Mesodermal cell (in vitro differentiated cells): ENCODE measurements around the gene MLYCD.
"Not testable (repeated sequence)": the region's sequence is repeated elsewhere in the genome, so short reads cannot be mapped to it uniquely, and the experiment has no call there.

ENCODE experiments used
- H3K27ac ChIP-seq: 2 replicates; pipeline ENCODE4 v1.7.0; 2013; ENCODE audit warnings: mild to moderate bottlenecking, low read depth, low read length, moderate library complexity; ENCODE audit not compliant: severe bottlenecking
- H3K36me3 ChIP-seq: 2 replicates; pipeline ENCODE4 v1.7.1; 2013; ENCODE audit warnings: mild to moderate bottlenecking, low read length, moderate library complexity; ENCODE audit not compliant: control insufficient read depth, insufficient read depth
- H3K4me1 ChIP-seq: one replicate; pipeline ENCODE4 v1.7.1; 2013; ENCODE audit warnings: mild to moderate bottlenecking, low read length; ENCODE audit not compliant: insufficient read depth, control insufficient read depth, poor library complexity, severe bottlenecking
- H3K4me3 ChIP-seq: 2 replicates; pipeline ENCODE4 v1.7.0; 2013; ENCODE audit warnings: low read length, control low read depth, mild to moderate bottlenecking; ENCODE audit not compliant: insufficient read depth, poor library complexity, severe bottlenecking; ENCODE audit errors: extremely low read depth
- H3K9me3 ChIP-seq: 2 replicates; pipeline ENCODE4 v1.7.1; 2013; ENCODE audit warnings: mild to moderate bottlenecking, low read length, moderate library complexity; ENCODE audit not compliant: control insufficient read depth
- whole genome bisulfite sequencing, 2 experiments: methylation state at CpG; one replicate each; pipeline ENCODE4 v1.1.5; 2013; ENCODE audit warnings: missing lambda C conversion rate in 2 of 2; ENCODE audit not compliant: insufficient coverage in 2 of 2; 5-methylcytosine and 5-hydroxymethylcytosine counted together

MLYCD gene

DNA sequence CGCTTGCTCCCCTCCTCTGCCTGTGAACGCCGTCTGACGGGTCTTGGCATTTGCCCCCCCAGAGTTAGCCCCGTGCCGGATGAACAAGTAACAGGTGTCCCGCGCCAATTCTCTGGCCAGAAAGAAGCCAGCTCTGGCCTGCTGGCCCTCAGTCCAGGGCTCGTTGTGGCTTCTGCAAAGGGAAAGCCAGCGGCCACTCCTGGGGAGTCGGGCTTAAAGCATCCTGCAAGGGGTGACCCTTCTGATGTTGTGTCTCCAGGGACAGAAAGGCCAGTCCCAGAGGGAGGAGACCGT lies 35.7 kb downstream of the MLYCD start:
- WGBS, 2 experiments = 87 to 91% methylated on average over 10 to 11 of the region's 12 CpGs
- H3K36me3 ChIP-seq = no peaks in the 10 kb centered on the region
- H3K4me1 ChIP-seq = no peaks in the 10 kb centered on the region
- no peak overlapping the region for H3K4me3 ChIP-seq
- no peak overlapping the region for H3K27ac ChIP-seq
- no peaks in the 10 kb centered on the region for H3K9me3 ChIP-seq

GRCh38 chr16:83935005-83935857 lies 36.3 kb downstream of the MLYCD start:
- no peaks in the 10 kb centered on the region for H3K36me3 ChIP-seq
- 93 to 95% methylated on average over 27 to 30 of the region's 30 CpGs for WGBS, 2 experiments

GRCh38 chr16:83935858-83936255 lies 36.9 kb downstream of the MLYCD start:
- WGBS, 2 experiments = 88 to 96% methylated on average over 7 to 8 of the region's 10 CpGs
- Histone ChIP-seq H3K9me3 (no peaks in the 10 kb centered on the region), H3K27ac (no peak overlapping the region), H3K36me3 (no peaks in the 10 kb centered on the region), H3K4me1 (no peaks in the 10 kb centered on the region), H3K4me3 (no peak overlapping the region)

More at GRCh38 chr16:83935005-83935857, 36.3 kb downstream of the MLYCD start:
- Histone ChIP-seq H3K27ac (no peak overlapping the region), H3K9me3 (no peaks in the 10 kb centered on the region), H3K4me1 (no peaks in the 10 kb centered on the region), H3K4me3 (no peak overlapping the region)

DNA sequence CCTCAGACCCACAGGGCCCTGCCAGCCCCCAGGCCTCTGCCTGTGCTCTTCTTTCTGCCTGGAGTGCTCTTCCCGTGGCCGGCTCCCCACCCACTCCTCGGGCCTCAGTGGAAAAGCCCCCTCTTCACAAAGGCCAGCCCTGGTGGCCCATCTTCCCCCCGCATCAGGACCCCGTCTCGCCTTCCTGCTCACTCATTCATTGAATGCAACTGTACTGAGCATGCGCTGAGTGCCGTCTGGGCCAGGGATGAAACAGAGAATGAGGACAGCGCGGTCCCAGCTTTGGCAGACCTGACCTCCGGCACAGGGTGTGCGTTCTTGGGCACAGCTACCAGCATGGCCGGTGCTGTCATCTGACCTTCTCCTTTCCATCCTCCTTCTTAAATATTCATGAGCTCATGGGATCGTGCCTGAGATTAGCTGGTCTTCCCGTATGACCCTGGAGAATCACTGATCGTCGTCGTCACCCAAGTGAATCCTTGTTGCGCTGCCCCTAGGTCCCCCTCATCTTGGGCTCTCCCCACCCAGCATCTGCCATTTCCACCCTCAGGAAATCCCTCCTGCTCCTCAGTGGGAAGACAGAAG lies 37.8 kb downstream of the MLYCD start:
- Histone ChIP-seq H3K36me3 (no peaks in the 10 kb centered on the region), H3K4me1 (no peaks in the 10 kb centered on the region), H3K9me3 (no peaks in the 10 kb centered on the region), H3K27ac (no peak overlapping the region), H3K4me3 (no peak overlapping the region)
- WGBS, 2 experiments = 87 to 91% methylated on average over 17 to 18 of the region's 19 CpGs

GRCh38 chr16:83937267-83937666 lies 38.4 kb downstream of the MLYCD start:
- no peak overlapping the region for H3K27ac ChIP-seq
- 92 to 100% methylated on average over 2 of the region's 2 CpGs for WGBS, 2 experiments
- H3K4me1 ChIP-seq = no peaks in the 10 kb centered on the region
- H3K9me3 ChIP-seq = no peaks in the 10 kb centered on the region
- no peaks in the 10 kb centered on the region for H3K36me3 ChIP-seq
- no peak overlapping the region for H3K4me3 ChIP-seq

DNA sequence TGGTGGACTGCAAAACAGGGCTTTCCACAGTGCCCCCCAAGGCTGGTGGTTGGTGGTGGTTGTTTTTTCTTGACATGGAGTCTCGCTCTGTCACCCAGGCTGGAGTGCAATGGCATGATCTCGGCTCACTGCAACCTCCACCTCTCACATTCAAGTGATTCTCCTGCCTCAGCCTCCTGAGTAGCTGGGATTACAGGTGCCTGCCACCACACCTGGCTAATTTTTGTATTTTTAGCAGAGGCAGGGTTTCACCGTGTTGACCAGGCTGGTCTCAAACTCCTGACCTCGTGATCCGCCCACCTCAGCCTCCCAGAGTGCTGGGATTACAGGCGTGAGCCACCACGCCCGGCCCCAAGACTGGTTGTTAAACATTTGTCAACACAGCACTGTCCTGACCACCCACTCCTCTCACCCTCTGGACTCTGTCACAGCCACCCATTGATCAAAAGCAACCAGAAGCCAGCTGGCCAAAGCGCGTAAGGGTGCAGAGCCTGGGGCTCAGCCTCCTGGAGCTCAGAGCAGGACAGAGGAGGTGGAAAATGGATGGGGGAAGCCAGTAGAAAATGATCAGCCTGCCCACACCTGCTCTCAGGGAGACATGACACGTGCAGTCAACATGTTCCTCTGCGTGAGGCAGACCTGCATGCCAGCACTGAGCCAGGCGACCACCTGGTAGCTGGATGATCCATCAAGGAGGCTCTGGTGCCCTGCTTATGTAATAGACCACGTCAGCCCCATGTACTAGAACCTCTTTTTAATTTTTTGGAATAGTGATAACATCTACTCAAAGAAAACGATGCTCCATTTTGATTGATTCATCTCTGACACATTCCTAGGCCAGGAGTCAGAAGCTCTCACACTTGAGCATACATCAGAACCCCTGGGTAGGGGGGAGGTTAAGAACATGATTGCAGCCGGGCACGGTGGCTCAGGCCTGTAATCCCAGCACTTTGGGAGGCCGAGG lies 39.3 kb downstream of the MLYCD start:
- whole genome bisulfite sequencing, 2 experiments = 85 to 95% methylated on average over 7 to 9 of the region's 18 CpGs
- Histone ChIP-seq H3K9me3 (no peaks in the 10 kb centered on the region), H3K4me3 (no peak overlapping the region), H3K36me3 (no peaks in the 10 kb centered on the region), H3K27ac (no peak overlapping the region), H3K4me1 (peaks cover 4% of the 10 kb centered on the region)

DNA sequence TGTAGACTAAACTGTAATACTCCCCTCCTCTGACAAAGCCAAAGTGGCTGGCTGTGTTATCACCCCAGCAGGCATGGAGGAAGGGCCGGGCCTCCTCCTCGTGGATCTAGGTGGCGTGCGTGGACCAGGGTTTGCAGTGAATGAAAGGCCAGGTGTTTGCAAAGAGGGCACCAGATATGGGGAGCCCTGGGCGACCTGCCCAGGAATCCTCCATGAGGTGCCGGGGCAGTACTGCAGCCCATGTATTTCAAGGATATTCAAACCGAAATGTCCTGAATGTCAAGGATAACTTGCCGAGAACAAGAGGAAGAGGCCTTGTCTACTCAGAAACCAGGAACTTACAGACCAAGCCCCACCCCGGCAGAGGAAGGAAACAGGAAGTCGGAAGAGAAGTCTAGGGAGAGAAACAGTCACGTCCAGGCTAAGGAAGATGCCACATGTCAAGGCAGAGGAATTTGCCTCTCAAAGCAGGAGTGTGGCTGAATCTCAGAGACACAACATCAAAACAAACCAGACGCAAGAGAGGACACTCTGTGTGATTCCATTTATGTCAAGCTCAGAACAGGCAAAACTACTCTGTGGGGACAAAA lies 40.4 kb downstream of the MLYCD start:
- H3K4me3 ChIP-seq = no peak overlapping the region
- 85 to 88% methylated on average over 10 to 11 of the region's 12 CpGs for WGBS, 2 experiments
- H3K4me1 ChIP-seq = peaks cover 5% of the 10 kb centered on the region
- no peak overlapping the region for H3K27ac ChIP-seq
- no peaks in the 10 kb centered on the region for H3K36me3 ChIP-seq
- no peaks in the 10 kb centered on the region for H3K9me3 ChIP-seq

DNA sequence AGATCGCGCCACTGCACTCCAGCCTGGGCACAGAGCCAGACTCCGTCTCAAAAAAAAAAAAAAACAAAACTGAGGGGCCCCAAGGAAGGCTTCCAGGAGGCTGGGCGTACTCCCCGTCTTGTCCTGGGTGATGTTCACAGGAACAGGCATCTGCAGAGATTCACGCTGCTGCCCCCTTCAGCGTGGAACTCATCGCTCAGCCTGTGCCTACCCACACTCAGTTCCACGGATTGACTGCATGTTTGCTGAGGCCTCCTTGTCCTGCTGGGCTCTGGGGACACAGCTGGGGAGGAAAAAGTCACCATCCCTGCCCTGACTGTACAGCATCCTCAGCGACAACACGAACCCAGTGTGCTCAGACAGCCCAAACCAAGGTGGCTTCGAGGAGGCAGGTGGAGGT lies 41.2 kb downstream of the MLYCD start:
- 77 to 83% methylated on average over 7 to 10 of the region's 12 CpGs for WGBS, 2 experiments

DNA sequence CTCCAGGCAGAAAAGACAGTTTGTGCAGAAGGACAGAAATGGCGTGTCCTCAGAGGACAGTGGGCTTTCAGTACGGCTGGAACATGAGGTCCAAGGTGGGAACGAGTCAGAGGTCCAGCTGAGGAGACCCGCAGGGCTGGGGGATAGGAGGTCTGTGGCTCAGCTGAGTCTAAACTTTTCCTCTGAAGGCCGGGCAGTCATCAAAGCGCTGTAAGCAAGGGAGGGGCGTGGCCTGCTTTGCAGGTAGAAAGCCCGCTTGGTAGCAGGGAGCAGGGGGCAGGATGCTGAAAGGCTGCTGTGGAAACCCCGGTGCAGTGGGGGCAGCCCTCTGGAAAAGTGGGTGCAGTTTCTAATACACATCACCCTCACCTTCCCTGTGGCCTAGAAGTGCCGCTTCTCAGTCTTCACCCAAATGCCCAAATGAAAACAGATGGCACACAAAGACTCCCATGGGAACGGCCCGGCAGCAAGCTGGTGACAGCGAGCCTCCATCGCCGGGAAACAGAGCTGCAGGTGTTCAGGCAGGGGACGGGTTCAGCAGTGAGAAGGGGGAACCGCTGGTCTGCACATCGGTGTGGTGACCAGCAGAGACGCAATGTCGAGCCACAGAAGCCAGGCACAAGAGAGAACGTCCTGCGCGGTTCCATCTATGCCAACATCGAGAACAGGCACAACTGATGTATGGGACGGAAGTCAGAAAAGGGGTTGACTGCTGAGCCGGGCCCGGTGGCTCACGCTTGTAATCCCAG lies 41.9 kb downstream of the MLYCD start:
- WGBS, 2 experiments = 89 to 92% methylated on average over 20 to 26 of the region's 28 CpGs
- H3K27ac ChIP-seq = no peak overlapping the region
- no peaks in the 10 kb centered on the region for H3K9me3 ChIP-seq
- no peaks in the 10 kb centered on the region for H3K36me3 ChIP-seq
- H3K4me3 ChIP-seq = no peak overlapping the region
- H3K4me1 ChIP-seq = peaks cover 5% of the 10 kb centered on the region

More for the DNA sequence above, 41.2 kb downstream of the MLYCD start:
- peaks cover 5% of the 10 kb centered on the region for H3K4me1 ChIP-seq
- no peak overlapping the region for H3K4me3 ChIP-seq
- no peaks in the 10 kb centered on the region for H3K36me3 ChIP-seq
- no peaks in the 10 kb centered on the region for H3K9me3 ChIP-seq
- no peak overlapping the region for H3K27ac ChIP-seq

DNA sequence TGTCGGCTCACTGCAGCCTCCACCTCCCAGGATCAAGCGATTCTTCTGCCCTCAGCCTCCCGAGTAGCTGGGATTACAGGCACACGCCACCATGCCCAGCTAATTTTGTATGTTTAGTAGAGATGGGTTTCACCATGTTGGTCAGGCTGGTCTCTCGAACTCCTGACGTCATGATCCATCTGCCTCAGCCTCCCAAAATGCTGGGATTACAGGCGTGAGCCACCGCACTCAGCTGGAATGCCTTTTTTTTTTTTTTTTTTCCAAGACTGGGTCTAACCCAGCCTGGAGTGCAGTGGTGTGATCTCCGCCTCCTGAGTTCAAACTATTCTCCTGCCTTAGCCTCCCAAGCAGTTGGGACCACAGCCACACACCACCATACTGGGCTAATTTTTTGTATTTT lies 42.6 kb downstream of the MLYCD start:
- not testable (repeated sequence) for H3K4me3 ChIP-seq, H3K9me3 ChIP-seq, H3K27ac ChIP-seq, H3K36me3 ChIP-seq, H3K4me1 ChIP-seq
- 93% methylated on average over 5 to 7 of the region's 9 CpGs for WGBS, 2 experiments
